Activated naive CD4-positive, alpha-beta T cell treated with anti-CD3 and anti-CD28 coated beads, Interleukin-2, amount 50 U/mL, for 16 hours (primary cell): Measurements from ENCODE around the gene CA5A.

ENCODE experiments used
- DNase-seq: peaks from one replicate; pipeline ENCODE4 v3.0.0-alpha.2; 2020

Gene CA5A

GRCh38 chr16:87961623-87962022 lies 25.3 kb upstream of the CA5A start:
- no peak for DNase-seq

- DNase-seq, result no peak
Observed at GRCh38 chr16:87960852-87961251, 24.5 kb upstream of the CA5A start.

GRCh38 chr16:87960296-87960695 lies 24.0 kb upstream of the CA5A start:
- DNase-seq, result no peak

- DNase-seq, result no peak
Observed at GRCh38 chr16:87959391-87959990, 23.2 kb upstream of the CA5A start.

GRCh38 chr16:87958632-87959031 lies 22.3 kb upstream of the CA5A start:
- no peak for DNase-seq

DNA sequence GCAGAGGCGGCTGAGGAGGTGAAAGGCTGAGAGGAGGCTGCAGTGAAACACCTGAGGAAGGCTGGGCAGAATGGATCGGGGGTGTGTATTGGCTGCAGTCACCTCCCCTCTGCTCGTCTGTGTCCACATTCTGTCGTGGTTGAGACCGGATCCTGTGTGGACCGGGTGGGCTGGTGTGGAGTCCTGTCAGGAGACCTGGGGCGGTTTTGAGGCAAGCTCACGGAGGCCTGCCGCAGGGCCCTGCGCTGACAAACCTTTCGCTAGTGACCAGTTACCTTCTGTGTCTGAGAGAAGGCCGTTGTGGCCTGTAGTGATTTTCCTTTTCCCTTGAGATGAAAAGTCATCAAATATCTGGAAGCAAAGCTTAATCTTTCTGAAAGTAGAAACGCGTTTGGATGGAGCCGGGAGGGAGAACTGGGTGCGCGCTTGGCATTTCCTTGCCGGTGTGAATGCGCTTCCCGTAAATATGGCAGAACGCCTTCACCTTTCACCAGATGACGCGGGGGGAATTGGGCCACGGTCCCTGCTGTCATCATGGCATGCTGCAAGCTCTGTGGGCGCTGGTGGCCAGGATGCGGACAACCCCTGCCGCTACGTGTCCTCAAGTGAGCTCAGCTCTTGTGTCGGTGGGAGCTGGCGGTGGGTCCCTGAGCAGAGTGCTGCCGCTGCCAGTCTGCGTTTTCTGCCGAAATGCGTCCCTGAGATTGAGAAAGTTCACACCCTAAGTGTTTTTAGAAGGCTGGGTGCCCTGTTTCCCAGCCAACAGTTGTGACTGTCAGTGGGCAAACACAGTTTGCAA lies 21.2 kb upstream of the CA5A start:
- DNase-seq, result no peak

DNA sequence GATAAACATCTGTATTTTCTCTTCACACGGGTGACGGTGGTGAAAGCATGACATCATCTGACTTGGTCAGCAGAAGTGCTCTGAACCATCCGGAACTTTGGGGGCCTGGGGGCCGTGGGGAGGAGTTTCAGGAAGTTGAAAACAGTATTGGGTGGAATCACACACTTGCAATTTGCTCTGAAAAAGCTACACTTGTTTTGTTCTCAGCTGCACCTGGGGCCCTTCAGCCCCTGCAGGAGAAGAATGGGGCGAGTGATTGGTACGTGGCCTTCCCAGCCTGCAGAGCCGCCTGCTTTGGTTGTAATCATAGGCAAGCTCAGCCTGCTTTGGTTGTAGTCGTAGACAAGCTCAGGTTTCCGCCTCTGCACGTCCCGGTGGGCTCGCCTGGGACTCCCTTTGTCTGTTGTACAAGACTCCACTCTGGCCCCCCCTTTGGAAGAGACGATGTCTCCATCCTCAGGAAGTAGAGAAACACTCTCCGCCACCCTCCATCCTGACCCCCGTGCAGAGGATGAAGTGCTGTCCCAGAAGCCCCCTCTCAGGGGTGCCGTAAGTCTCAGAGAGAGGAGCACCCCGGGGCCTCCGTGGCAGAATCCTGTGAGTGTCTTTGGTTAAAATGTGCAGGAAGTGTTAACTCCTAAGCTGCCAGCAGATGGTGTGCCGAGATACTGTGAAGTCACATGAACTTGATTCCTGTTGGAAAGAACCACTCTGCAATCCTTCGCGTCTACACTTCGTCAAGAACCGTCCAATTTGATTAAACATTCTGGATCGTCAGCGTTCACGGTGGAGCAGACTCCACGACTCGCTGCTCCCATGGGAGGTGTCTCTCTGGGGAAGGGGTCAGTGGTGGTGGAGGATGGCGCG lies 20.3 kb upstream of the CA5A start:
- DNase-seq, result peak; percentile 66

DNA sequence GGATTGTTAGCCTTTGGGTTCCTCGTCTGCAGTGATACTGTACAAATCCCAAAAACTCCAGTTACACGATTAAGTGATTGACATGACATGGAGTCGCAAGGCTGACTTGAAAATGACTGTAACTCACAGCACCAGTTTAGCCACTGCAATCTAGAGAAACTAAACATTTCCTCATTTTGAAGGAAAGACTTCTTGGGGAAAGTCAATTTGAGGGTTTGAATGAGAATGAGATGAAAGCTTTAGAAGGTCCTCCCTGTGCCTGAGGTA lies 19.7 kb upstream of the CA5A start:
- DNase-seq, result no peak

DNA sequence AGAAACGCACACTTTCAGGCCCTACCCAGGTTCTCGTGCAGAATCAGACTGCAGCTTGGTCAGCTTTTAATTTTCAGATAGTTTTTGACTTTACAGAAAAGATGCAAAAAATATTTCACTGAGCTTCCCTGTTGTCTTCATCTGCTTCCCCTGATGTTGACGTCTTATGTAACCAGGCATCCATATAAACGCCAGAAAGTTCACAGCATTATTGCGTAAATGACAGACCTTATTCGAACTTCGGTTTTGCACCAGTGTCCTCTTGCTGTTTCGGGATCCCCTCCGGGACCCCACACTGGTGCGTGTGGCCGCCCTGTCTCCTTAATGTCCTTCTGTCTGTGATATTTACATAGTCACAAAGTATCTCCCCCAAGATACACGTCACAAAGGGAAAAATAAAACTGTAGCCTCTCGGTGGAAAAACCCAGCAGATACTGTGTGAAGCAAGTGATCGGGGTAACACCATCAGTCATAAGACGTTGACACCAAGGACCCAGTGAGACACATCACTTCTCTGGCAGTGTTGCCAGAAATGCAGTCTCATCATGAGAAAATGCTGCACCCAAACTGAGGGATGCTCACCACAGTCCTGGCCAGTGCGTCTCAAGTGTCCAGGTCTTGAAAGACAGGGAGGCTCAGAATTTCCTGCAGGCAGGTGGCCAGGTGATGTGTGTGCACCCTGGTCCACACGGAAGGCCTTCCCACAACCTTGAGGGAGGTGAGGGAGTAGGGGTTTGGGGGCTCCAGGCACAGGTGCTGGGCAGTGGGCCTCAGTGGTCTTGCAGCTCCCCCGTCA lies 19.2 kb upstream of the CA5A start:
- no peak for DNase-seq

DNA sequence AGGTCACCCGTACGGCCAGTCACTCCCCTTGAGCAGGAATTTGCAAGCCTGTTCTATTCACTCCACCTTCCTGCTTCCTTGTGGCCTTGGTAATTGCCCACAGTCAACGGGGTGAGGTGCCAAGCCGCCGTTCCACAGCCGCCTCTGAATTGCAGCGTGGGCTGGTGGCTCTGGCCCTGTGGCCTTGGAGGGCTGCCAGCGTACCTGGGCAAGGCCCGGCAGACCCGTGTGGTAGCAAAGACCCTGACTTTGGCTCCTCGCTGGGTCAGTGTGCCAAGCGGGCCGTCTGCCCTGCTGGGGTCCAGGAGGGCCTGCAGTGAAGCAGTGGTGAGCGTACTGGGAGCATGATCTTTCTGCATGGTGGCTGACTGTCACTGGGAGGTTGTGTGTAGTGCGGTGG lies 18.5 kb upstream of the CA5A start:
- no peak for DNase-seq

DNA sequence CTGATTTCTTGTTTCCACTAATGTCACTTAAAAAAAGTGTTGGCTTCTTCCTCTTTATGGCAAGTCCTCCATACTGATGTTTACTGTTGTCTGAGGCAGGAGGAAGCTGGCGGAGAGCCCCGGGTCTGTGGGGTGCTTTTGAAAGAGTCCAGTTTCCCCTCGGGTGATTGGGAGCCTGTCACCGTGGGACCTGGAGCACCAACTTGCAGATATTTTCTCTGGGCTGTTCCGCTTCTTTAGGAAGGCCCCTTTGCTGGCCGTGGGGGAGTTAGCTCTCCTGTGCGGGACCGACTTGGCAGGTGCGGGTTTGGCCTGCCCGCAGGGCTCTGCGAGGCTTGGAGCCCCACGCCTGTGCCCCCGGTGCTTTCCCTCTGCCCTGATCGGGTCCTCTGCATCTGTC lies 18.0 kb upstream of the CA5A start:
- DNase-seq, result no peak

- DNase-seq, result no peak
Observed at GRCh38 chr16:87953308-87954215, 17.2 kb upstream of the CA5A start.

- DNase-seq, result no peak
Observed at GRCh38 chr16:87952751-87953150, 16.4 kb upstream of the CA5A start.

- peak; percentile 36 for DNase-seq
Observed at GRCh38 chr16:87951552-87952538, 15.5 kb upstream of the CA5A start.

GRCh38 chr16:87950765-87951551 lies 14.6 kb upstream of the CA5A start, which contains the start of gene BANP:
Gene BANP (plus strand): TSS chr16:87951434. CDS start chr16:87975116, 23,682 bp downstream.
- peak; percentile 98 for DNase-seq

DNA sequence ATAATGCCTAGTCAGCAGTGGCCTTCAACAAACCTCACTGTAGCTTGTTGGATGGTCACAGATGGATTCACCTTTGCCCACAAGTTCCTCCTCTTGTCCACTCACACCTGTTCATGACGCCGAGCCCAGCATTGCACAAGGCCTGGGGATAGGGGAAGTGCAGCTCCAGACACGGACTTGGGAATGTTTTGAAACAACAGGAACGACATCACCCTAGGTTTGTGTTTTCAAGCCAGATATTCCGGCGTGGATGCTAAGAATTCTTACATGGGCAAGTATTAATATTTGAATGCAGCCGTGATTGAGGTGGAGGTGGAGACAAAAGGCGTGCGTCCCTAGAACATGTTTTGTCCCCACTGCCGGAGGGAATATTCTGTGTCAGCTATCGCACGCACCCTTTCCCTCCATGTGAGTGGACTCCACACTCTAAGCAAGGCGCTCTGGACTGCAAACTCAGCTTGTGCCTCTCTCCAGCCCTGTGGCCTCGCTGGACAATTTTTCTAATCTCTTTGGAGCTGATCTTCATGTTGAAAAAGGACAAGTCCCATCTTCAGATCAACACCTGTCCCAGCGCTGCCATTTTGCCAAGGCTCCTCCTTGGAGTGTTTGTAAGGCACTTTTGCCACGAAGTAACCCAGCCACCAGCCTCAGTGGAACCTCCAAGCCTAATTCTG lies 12.9 kb upstream of the CA5A start:
- no peak for DNase-seq

GRCh38 chr16:87948735-87949070 lies 12.4 kb upstream of the CA5A start:
- DNase-seq, result no peak

GRCh38 chr16:87948119-87948545 lies 11.8 kb upstream of the CA5A start:
- no peak for DNase-seq
